Stomach (tissue), 9 donors: ENCODE results near the gene MMD. TPM values are rescaled to one million over a fixed set of nuclear protein-coding genes. Genes with fewer than 3 reads are reported as not detected.

Experiments used
- DNase-seq, 2 donors: peaks; one replicate each; pipeline versions ENCODE4 v3.0.0 to v3.0.0-alpha.2; 2013 to 2019
- H3K27ac ChIP-seq, 5 donors: fragments of 200-600 bp in 4 of 5; sonication (generic) in 4 of 5; one replicate each; pipeline ENCODE4 v1.5.1; 2013 to 2019; ENCODE audit warnings: mild to moderate bottlenecking in 1 of 5, moderate library complexity in 1 of 5
- H3K27me3 ChIP-seq, 3 donors: fragments of 200-600 bp; sonication (generic); one replicate each; pipeline ENCODE4 v1.5.1; 2017 to 2019; ENCODE audit warnings: mixed run types in 1 of 3
- H3K36me3 ChIP-seq, 4 donors: fragments of 200-600 bp; sonication (generic); 1 replicate in 3 of 4; 2 replicates in 1 of 4; pipeline ENCODE4 v1.5.1; 2016 to 2019
- H3K4me1 ChIP-seq, 4 donors: fragments of 200-600 bp; sonication (generic); one replicate each; pipeline ENCODE4 v1.5.1; 2016 to 2019
- H3K4me3 ChIP-seq, 4 donors: fragments of 200-600 bp; sonication (generic) in 3 of 4; one replicate each; pipeline ENCODE4 v1.5.1; 2016 to 2019; ENCODE audit warnings: mild to moderate bottlenecking in 1 of 4
- H3K9me3 ChIP-seq, 4 donors: fragments of 200-600 bp; sonication (generic); one replicate each; pipeline ENCODE4 v1.5.1; 2016 to 2019
- EP300 ChIP-seq: sonication (generic); formaldehyde crosslinking; IDR thresholded peaks from one replicate; pipeline ENCODE4 v1.6.1; 2017; ENCODE audit warnings: antibody characterized with exemption
- POLR2A ChIP-seq, 4 donors: fragments of 450-650 bp; IDR thresholded peaks; one replicate each; pipeline ENCODE4 v1.6.1; 2016; ENCODE audit warnings: antibody characterized with exemption in 4 of 4, control low read depth in 2 of 4, mild to moderate bottlenecking in 1 of 4, moderate library complexity in 1 of 4
- POLR2AphosphoS5 ChIP-seq, 3 donors: sonication (generic); formaldehyde crosslinking; IDR thresholded peaks; one replicate each; pipeline ENCODE4 v1.6.1; 2016; ENCODE audit warnings: antibody characterized with exemption in 3 of 3
- WGBS, 5 donors: extraction: QIAGEN DNeasy Blood & Tissue Kit in 3 of 5; methylation state at CpG; one replicate each; pipeline versions ENCODE4 v1.1.5 to v1.1.7; 2013 to 2018; 5-methylcytosine and 5-hydroxymethylcytosine counted together
- intact Hi-C: fragments of 100-400 bp; cut with DNase I; formaldehyde crosslinking; loops from one replicate; pipeline ENCODE4 v1.15.1; 2023; ENCODE audit warnings: low total_unique reads
- polyA plus RNA-seq, 3 donors: library from polyadenylated mRNA; stranded (reverse); fragments of 200-250 nt; gene quantifications; one replicate each; pipeline ENCODE4 v1.2.3, GENCODE V29; 2013
- total RNA-seq, 5 donors: library from RNA; depleted of rRNA; stranded (reverse); fragments of >200 nt; gene quantifications; one replicate each; pipeline versions ENCODE4 v1.1.0 to v1.2.3, GENCODE V29; 2014 to 2016
- TF ChIP-seq, protein P1 (sequence below), 7 experiments: fragments of 450-650 bp in 4 of 7; fragments of 200-600 bp in 3 of 7; sonication (generic) in 3 of 7; IDR thresholded peaks; one replicate each; pipeline ENCODE4 v1.5.1; 2016 to 2019; ENCODE audit warnings: antibody characterized with exemption in 7 of 7, control low read depth in 2 of 7, mild to moderate bottlenecking in 1 of 7
- donor health status: healthy with polysubstance abuse.
- donor health status: Bipolar disorder and iron deficiency.
- donor health status: healthy.

Gene MMD
- total and polyA plus RNA-seq, 8 donors: 3.1 to 65.3 (median 12.5) TPM

DNA sequence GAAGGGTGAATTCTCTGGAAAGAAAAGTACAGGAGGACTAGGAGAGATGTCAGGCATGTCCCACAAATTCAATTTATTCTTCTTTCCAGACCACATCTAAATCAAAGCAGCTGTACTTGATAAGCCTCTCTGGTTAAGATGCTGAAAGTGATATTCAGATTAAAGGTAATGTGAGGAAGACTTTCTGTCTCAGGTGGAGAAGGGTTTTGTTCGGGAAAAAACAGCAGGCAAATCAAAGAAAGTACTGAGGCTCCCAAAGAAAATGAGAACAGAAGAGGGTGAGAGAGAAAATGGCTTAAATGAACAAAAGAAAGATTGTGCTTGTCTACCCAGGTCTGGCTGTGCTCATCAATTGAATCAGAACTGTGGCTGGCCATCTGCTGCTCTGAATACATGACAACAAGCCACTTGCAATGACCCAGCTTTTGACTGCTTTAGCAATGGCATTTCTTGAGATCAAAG, 55.6 kb downstream of the MMD start:
- no peak for DNase-seq
- Histone ChIP-seq H3K4me3 (no peak overlapping the region), H3K27me3 (no peaks in the 10 kb centered on the region), H3K27ac (no peak overlapping the region), H3K9me3 (peaks cover 0 to 7% (median 3%) of the 10 kb centered on the region in 4 donors), H3K4me1 (no peaks in the 10 kb centered on the region), H3K36me3 (no peaks in the 10 kb centered on the region)
- 83 to 91% (median 85%) methylated on average over 1 of the region's 1 CpG for WGBS, 5 donors
- intact Hi-C loops: no loop called here
- TF ChIP-seq POLR2AphosphoS5 (IDR thresholded peaks at IDR 0.05): no peak

DNA sequence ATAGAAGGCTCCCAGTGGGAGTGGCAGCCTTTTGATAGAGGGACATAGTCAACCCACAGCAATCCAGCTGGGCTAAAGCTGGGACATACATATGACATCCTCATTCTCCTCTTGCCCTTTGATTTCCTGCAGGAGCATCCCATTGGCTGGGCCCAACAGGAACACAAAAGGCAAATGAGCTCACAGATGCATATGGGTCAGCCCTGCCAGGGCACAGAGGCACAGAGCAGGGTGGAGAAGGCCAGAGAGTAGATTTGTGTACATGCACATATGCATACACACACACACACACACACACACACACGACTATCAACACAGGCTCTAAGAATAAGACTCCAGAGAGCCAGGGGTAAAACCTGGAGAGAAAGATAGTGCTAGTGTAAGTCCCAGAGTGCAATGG, 58.6 kb downstream of the MMD start:
- no peaks in the 10 kb centered on the region for H3K36me3 ChIP-seq
- TF ChIP-seq POLR2A (IDR thresholded peaks at IDR 0.05): no peak
- TF ChIP-seq POLR2AphosphoS5 (IDR thresholded peaks at IDR 0.05): no peak
- TF ChIP-seq, protein P1, sequence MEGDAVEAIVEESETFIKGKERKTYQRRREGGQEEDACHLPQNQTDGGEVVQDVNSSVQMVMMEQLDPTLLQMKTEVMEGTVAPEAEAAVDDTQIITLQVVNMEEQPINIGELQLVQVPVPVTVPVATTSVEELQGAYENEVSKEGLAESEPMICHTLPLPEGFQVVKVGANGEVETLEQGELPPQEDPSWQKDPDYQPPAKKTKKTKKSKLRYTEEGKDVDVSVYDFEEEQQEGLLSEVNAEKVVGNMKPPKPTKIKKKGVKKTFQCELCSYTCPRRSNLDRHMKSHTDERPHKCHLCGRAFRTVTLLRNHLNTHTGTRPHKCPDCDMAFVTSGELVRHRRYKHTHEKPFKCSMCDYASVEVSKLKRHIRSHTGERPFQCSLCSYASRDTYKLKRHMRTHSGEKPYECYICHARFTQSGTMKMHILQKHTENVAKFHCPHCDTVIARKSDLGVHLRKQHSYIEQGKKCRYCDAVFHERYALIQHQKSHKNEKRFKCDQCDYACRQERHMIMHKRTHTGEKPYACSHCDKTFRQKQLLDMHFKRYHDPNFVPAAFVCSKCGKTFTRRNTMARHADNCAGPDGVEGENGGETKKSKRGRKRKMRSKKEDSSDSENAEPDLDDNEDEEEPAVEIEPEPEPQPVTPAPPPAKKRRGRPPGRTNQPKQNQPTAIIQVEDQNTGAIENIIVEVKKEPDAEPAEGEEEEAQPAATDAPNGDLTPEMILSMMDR (IDR thresholded peaks at IDR 0.05): no peak
- TF ChIP-seq EP300: no peak
- intact Hi-C loops: no loop called here
- H3K9me3 ChIP-seq: peaks cover 0 to 11% (median 5%) of the 10 kb centered on the region in 4 donors
- H3K4me1 ChIP-seq: no peaks in the 10 kb centered on the region
- H3K27ac ChIP-seq: no peak overlapping the region
- no peaks in the 10 kb centered on the region for H3K27me3 ChIP-seq
- DNase-seq: no peak
- WGBS, 5 donors: 53 to 83% (median 71%) methylated on average over 1 of the region's 1 CpG
- H3K4me3 ChIP-seq: no peak overlapping the region

DNA sequence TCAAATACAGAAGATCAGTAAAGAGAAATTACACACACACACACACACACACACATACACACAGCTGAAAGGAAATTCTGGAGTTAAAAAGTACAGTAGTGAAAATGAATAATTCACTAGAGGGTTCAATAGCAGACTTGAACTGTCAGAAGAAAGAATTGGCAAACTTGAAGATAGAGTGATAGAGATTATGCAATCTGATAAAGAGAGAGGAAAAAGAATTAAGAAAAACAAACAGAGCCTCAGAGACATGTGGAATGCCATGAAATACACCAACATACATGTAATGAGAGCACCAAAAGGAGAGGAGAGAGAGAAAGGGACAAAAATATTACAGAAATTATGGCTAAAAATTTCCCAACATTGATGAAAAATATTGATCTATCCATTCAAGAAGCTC, 60.7 kb downstream of the MMD start:
- H3K4me1 ChIP-seq: no peaks in the 10 kb centered on the region
- TF ChIP-seq POLR2AphosphoS5 (IDR thresholded peaks at IDR 0.05) (no peak), EP300 (no peak), POLR2A (IDR thresholded peaks at IDR 0.05) (no peak)
- TF ChIP-seq, protein P1 (IDR thresholded peaks at IDR 0.05): no peak
- peaks cover 0 to 11% (median 5%) of the 10 kb centered on the region in 4 donors for H3K9me3 ChIP-seq
- intact Hi-C loops: no loop called here
- H3K27me3 ChIP-seq: no peaks in the 10 kb centered on the region
- DNase-seq: no peak
- H3K4me3 ChIP-seq: no peak overlapping the region
- H3K27ac ChIP-seq: no peak overlapping the region
- H3K36me3 ChIP-seq: no peaks in the 10 kb centered on the region

DNA sequence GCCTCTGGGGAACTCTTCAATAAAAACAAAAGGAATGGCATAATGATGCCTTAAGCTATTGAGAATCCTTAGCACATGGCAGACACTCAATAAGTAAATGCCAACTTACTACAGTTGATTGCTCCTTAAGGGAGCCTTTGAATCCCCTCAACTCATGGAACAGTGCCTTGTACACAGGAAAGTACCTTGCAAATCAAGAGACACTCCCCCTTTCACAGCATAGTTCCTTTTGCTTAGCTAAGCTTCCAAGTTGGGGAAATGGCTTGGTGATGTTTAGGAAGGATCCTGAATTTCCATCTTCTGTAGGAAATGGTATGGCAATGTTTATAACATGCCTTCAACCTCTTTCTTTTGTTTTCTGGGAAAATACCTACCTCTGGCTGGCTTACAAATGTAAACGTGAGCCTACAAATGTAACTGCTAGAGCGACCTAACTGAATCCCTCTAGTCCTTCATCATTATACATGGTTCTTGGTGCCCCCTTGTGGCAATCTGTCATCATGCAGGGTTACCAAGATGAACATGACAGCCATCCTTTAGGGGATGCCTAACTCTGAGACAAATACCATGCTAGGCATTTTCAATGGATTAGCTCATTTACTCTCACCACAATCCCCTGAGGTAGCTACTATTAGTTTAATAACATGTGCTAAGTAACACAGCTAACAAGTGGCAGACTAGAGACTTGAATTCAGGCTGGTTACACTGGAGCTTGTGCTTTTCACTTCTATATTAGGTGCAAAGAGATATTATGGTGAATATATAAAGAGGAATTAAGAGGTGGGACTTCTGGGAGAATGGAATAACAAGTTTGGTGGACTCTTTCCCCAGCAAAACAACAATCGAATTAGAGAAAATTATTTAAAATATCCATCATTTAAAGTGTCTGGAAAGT, 65.0 kb downstream of the MMD start:
- TF ChIP-seq, protein P1 (IDR thresholded peaks at IDR 0.05): peak in 5 of 7 experiments; percentile 54 to 70 (median 68)
- no peak for TF ChIP-seq POLR2AphosphoS5 (IDR thresholded peaks at IDR 0.05)
- H3K36me3 ChIP-seq: no peaks in the 10 kb centered on the region
- peaks cover 0 to 10% (median 5%) of the 10 kb centered on the region in 4 donors for H3K9me3 ChIP-seq
- WGBS, 5 donors: 30 to 36% (median 33%) methylated on average over 3 of the region's 3 CpGs
- H3K4me3 ChIP-seq: no peak overlapping the region
- H3K27ac ChIP-seq: no peak overlapping the region
- no peaks in the 10 kb centered on the region for H3K4me1 ChIP-seq
- no peaks in the 10 kb centered on the region for H3K27me3 ChIP-seq
- intact Hi-C loops: loop anchor here (5.0 kb wide), 2 partner anchors 156 to 364 kb away; partner anchors contain the start of gene SMIM36
- peak; percentile 74 to 76 for DNase-seq

DNA sequence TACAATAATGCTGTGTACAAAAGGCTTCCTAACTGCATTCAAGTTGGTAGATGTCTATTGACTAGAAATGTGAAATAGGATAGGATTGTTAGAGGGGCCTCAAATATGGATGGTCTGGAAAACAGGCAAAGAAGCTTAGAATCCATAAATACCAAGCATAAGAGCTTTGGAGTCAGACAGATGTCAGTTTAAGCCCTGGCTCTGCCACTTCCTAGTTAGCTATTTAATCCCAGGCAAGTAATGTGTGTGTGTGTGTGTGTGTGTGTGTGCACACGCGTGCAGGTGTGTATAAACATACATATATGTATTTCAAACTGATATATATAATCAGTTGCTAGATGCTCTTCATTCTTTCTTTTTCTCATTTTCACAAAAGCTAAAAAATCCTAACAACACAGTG, 66.7 kb downstream of the MMD start:
- Histone ChIP-seq H3K4me1 (no peaks in the 10 kb centered on the region), H3K4me3 (no peak overlapping the region), H3K27me3 (no peaks in the 10 kb centered on the region), H3K27ac (no peak overlapping the region), H3K36me3 (no peaks in the 10 kb centered on the region), H3K9me3 (no peaks in the 10 kb centered on the region)
- TF ChIP-seq, protein P1 (IDR thresholded peaks at IDR 0.05): no peak
- TF ChIP-seq EP300 (no peak), POLR2AphosphoS5 (IDR thresholded peaks at IDR 0.05) (no peak), POLR2A (IDR thresholded peaks at IDR 0.05) (no peak)
- intact Hi-C loops: loop anchor here (5.0 kb wide), 2 partner anchors 157 to 363 kb away; partner anchors contain the start of gene SMIM36
- 85 to 97% (median 88%) methylated on average over 2 of the region's 2 CpGs for WGBS, 5 donors
- DNase-seq: no peak
